GM18867 (cell line): ENCODE measurements around the gene ESR1.

Experiments used
- ATAC-seq: cut with Tn5 transposase; IDR thresholded peaks from one replicate; pipeline ENCODE4 v1.9.1; 2021; ENCODE audit warnings: mild to moderate bottlenecking, moderate library complexity; ENCODE audit not compliant: unreplicated experiment

The ESR1 gene

GRCh38 chr6:151807513-151808370 is at the start of gene ESR1:
TSS of gene ESR1 (plus strand) at chr6:151807682. CDS start at chr6:151807913, 231 bp downstream.
- no peak for ATAC-seq

- no peak for ATAC-seq
Observed at GRCh38 chr6:151760486-151760885, 47.0 kb upstream of the ESR1 start.

- ATAC-seq: no peak
Observed at GRCh38 chr6:151761851-151762250, 45.6 kb upstream of the ESR1 start.

GRCh38 chr6:151762817-151763216 is 44.7 kb upstream of the ESR1 start:
- ATAC-seq: no peak

DNA sequence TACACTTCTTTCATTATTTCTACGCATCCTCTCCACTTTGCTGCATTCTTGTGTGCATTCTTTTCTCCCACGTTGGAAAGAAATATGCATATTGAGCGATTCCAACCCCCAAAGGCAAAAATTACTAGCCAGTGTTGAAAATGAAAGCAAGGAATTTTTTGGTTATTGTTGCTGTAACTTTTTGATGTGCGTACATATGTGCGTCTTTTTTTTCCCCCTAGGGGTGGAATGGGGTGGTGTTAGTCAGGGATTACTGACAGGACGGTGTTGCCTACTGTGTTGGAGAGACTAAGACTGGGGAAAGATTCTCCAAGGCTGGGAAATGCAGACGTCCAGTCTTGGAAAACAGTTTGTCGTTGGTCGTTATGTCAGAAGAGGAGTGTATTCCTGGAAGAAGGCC is 44.2 kb upstream of the ESR1 start:
- ATAC-seq: no peak

DNA sequence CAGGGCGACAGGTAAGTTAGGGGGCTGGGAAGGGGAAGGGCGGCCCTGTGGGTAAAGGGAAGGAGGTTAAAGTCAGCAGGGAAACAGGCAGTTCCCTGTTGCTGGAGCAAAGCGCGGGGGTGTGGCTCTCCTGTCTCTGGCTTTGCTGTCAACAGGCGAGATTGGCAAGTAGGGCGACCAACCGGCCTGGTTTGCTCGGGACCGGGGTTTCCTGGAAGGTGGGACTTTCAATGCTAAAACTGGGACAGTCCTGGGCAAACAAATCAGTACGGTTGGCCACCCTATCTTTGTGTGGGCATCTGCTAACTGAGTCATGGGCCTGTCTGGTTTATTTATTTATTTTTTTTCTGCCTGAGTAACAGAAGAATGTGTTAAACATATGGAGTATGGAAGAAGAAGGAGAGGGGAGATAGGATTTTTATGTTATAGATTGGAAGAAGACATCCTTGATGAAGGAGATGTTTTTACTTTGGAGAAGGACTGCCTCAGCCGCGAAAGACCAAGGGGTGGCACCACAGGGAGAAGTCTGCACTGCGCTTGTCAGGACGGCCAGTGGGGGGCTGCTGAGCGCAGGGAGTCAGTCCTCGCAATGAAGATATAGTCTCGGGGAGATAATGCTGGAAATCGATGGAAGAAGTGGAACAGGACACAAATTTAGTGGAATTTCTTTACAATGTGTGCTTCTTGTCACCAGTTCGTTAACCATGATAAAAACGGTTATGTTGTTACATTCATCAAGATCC is 43.4 kb upstream of the ESR1 start:
- peak; percentile 86 for ATAC-seq

DNA sequence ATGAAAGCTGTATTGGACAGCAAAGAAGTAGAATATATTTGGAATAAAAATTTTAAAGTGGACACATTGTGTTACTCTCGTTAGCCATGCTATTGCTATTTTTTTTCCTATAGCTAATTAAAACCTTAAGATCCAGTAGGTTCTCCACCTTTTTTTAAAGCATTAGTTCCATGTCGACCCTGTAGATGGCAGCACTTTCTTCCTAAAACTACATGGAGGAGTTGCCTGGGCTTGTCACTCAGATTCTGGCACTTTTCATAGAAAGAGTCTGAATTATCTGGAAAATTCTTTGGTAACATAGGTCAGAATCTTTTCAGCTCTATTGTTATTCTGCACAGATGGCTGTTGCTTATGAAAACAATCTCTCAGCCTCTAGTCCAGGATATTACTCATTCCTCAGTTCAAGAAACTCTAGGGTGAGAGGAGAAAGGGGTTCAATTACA is 42.0 kb upstream of the ESR1 start:
- ATAC-seq: peak; percentile 80

DNA sequence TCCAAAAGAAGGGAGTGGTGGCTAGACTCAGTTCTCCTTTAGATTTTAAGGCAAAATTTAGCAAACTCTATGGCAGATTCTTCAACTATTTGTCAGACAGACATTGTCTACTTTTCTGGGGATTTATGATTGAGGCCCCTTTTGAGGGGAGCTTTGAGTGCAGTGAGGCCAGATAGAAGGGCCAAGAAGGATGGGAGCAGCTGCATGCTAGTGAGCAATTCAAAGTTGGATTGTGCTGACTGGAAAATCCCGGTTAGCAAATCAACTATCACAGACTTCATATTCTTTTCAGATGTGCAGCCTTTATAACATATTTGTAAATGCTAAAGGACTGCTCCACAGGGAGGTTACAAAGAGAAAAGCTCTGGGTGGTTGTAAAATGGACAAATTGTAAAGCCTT is 35.0 kb upstream of the ESR1 start:
- ATAC-seq: no peak

DNA sequence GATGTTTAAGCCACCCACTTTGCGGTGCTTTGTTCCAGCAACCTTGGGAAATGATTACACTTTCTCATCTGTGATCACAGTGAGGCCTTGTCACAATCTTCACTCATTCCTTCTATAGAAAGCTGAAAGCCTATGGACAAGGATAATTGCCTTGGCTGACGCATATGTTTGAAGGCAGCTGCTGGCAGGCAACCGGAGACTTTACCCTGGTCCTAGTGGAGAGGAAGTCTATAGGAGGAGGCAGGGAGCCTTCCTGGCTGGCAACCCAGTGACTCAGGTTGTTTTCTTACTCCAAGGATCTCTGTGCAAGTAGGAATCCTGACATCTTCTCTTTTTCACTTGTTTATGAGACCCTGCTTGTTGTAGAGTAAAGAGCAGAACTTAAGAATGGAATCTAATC is 34.1 kb upstream of the ESR1 start:
- ATAC-seq: no peak

- ATAC-seq: no peak
Observed at GRCh38 chr6:151782560-151782959, 24.9 kb upstream of the ESR1 start.

DNA sequence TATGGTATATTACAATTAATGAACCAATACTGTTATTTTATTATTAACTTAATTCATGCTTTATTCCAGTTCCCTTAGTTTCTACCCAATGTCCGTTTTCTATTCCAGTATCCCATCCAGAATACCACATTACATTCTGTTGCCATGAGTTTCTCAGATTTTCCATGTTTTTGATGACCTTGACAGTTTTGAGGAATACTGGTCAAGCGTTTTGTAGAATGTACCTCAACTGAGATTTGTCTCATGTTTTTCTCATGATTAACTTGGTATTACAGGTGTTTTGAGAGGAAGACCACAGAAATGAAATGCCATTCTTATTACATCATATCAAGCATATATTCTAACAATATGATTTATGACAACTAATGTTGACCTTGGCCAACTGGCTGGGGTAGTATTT is 23.8 kb upstream of the ESR1 start:
- ATAC-seq: no peak

- no peak for ATAC-seq
Observed at GRCh38 chr6:151784441-151785214, 22.9 kb upstream of the ESR1 start.

GRCh38 chr6:151796842-151797530 is 10.5 kb upstream of the ESR1 start:
- ATAC-seq: no peak

GRCh38 chr6:151803743-151804142 is 3.7 kb upstream of the ESR1 start:
- ATAC-seq: no peak

GRCh38 chr6:151804585-151805285 is 2.7 kb upstream of the ESR1 start:
- no peak for ATAC-seq

DNA sequence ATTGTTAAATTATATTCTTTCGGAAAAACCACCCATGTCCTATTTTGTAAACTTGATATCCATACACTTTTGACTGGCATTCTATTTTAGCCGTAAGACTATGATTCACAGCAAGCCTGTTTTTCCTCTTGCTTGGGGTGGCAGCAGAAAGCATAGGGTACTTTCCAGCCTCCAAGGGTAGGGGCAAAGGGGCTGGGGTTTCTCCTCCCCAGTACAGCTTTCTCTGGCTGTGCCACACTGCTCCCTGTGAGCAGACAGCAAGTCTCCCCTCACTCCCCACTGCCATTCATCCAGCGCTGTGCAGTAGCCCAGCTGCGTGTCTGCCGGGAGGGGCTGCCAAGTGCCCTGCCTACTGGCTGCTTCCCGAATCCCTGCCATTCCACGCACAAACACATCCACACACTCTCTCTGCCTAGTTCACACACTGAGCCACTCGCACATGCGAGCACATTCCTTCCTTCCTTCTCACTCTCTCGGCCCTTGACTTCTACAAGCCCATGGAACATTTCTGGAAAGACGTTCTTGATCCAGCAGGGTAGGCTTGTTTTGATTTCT is 2.1 kb upstream of the ESR1 start:
- no peak for ATAC-seq

GRCh38 chr6:151806757-151807512 is 547 bp upstream of the ESR1 start:
- no peak for ATAC-seq

DNA sequence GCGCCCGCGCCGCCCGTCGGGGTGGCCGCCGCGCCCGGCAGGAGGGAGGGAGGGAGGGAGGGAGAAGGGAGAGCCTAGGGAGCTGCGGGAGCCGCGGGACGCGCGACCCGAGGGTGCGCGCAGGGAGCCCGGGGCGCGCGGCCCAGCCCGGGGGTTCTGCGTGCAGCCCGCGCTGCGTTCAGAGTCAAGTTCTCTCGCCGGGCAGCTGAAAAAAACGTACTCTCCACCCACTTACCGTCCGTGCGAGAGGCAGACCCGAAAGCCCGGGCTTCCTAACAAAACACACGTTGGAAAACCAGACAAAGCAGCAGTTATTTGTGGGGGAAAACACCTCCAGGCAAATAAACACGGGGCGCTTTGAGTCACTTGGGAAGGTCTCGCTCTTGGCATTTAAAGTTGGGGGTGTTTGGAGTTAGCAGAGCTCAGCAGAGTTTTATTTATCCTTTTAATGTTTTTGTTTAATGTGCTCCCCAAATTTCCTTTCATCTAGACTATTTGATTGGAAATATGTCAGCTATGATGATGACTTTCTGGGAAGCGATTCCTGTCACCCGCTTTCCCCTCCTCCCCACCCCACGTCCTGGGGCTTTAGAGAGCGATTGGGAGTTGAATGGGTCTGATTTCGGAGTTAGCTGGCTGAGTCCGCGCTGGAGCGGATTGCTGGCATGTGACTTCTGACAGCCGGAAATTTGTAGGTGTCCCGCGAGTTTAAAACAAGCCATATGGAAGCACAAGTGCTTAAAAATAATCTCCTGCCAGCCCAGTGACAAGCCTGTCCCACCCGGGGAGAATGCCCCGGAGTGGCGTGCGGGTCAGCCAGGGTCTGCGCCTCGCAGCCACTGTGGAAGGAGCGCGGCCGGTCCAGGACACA is 1.1 kb downstream of the ESR1 start:
- no peak for ATAC-seq
